Measurements from ENCODE around the gene PDE11A. TPM values are rescaled to one million over a fixed set of nuclear protein-coding genes. Genes with fewer than 3 reads are reported as not detected.

Gene PDE11A
- total and polyA plus RNA-seq, 2 of the 8 experiments (the other 6 are each of a cell fraction or from before 2014, with no cell fraction given) = 0.19 to 0.23 TPM

DNA sequence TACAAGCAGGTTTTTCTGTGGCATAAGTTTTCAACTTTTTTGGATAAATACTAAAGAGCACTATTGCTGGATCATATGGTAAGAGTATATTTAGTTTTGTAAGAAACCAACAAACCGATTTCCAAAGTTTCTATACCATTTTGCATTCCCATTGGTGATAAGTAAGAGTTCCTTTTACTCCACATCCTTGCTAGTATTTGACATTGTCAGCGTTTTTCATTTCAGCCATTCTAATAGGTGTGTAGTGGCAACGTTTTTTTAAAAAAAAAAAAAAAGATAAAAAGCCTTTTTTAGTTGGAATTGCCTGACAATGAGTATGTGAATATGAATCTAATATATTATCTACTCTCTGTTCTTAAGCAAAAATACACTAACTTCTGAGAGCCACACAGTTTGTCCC, 494.1 kb downstream of the PDE11A start:
- Histone ChIP-seq H3K56ac (replicated peaks; ENCODE audit: insufficient read length, low read depth, low read length) (no peak overlapping the region), H2BK20ac (ENCODE audit: low read length) (no peak overlapping the region), H3K36me3 (ENCODE audit: control insufficient read depth in 2 of 4, insufficient read depth in 4 of 4, low read length in 3 of 4) (no peaks in the 10 kb centered on the region), H3K4me3 (ENCODE audit: extremely low read depth in 1 of 4, insufficient read depth in 2 of 4, low read depth in 3 of 4, low read length in 4 of 4) (no peak overlapping the region), H3K4me1 (replicated peaks in 1 of 4; ENCODE audit: control insufficient read depth in 3 of 4, insufficient read depth in 4 of 4, low read length in 3 of 4) (no peaks in the 10 kb centered on the region), H2AK5ac (ENCODE audit: low read depth, low read length) (no peak overlapping the region), H3K79me1 (ENCODE audit: low read depth, low read length) (no peaks in the 10 kb centered on the region), H3K9me3 (ENCODE audit: insufficient read depth in 2 of 2, low read depth in 1 of 2, low read length in 1 of 2) (no peaks in the 10 kb centered on the region), H2BK120ac (replicated peaks; ENCODE audit: low read depth, low read length) (no peak overlapping the region), H3K9ac (replicated peaks in 1 of 4; ENCODE audit: extremely low read depth in 1 of 4, low read depth in 3 of 4, low read length in 3 of 4) (no peak overlapping the region), H3K18ac (ENCODE audit: extremely low read depth, low read length) (no peak overlapping the region), H3K23ac (ENCODE audit: insufficient read length) (no peak overlapping the region), H3K23me2 (ENCODE audit: low read depth, low read length) (no peaks in the 10 kb centered on the region; the same call in 1 of the 2 replicates), H3K79me2 (ENCODE audit: control insufficient read depth in 1 of 2, insufficient read depth in 2 of 2, low read length in 2 of 2) (no peaks in the 10 kb centered on the region), H4K91ac (replicated peaks; ENCODE audit: insufficient read length, low read length) (no peak overlapping the region), H2AFZ (ENCODE audit: low read length) (no peak overlapping the region), H4K5ac (ENCODE audit: insufficient read length, low read depth, low read length) (no peak overlapping the region), H3K4ac (replicated peaks; ENCODE audit: insufficient read length, low read depth, low read length) (no peak overlapping the region), H3K4me2 (ENCODE audit: insufficient read depth in 1 of 2, low read depth in 2 of 2, low read length in 2 of 2) (no peak overlapping the region), H2BK15ac (ENCODE audit: low read length) (no peak overlapping the region), H3K27me3 (replicated peaks in 1 of 4; ENCODE audit: control insufficient read depth in 3 of 4, extremely low read depth in 1 of 4, insufficient read depth in 3 of 4, low read length in 3 of 4) (no peaks in the 10 kb centered on the region), H2BK12ac (ENCODE audit: low read depth, low read length) (no peak overlapping the region), H4K8ac (ENCODE audit: extremely low read depth, insufficient read depth, low read length) (no peak overlapping the region), H4K20me1 (replicated peaks in 1 of 2; ENCODE audit: control insufficient read depth in 1 of 2, insufficient read depth in 2 of 2, low read length in 2 of 2) (no peaks in the 10 kb centered on the region), H3K14ac (ENCODE audit: insufficient read length) (no peak overlapping the region), H3K27ac (ENCODE audit: low read depth, low read length) (no peak overlapping the region), H2BK5ac (ENCODE audit: low read depth, low read length) (no peak overlapping the region)
- POLR2A ChIA-PET (ENCODE audit: partially characterized antibody) = no interaction called here
- CTCF ChIA-PET (ENCODE audit: partially characterized antibody) = interaction anchor here (1.0 to 1.7 kb wide), 2 partner anchors 10 to 14 kb away, joined by 3 to 4 read pairs; no protein-coding TSS in a partner anchor
- 91% methylated on average over 3 of the region's 3 CpGs; no CpG with 5 or more reads in 1 of the 2 experiments for WGBS, 2 experiments (ENCODE audit: extremely low coverage in 1 of 2, insufficient coverage in 1 of 2, insufficient read length in 1 of 2, insufficient replicate concordance in 2 of 2, low coverage in 1 of 2, low lambda C conversion rate in 2 of 2, missing lambda C conversion rate in 1 of 2)
- FAIRE-seq (no peak), DNase-seq (ENCODE audit: low read depth in 1 of 2, low spot score in 2 of 2) (no peak)
- TF ChIP-seq HDAC2 (IDR thresholded peaks at IDR 0.05; ENCODE audit: borderline replicate concordance in 1 of 2, low read depth in 2 of 2, low read length in 2 of 2) = no peak
- TF ChIP-seq E2F6 (IDR thresholded peaks at IDR 0.05) = no peak
- no peak for TF ChIP-seq PHF8 (conservative IDR thresholded peaks at IDR 0.05; ENCODE audit: low read depth, low read length)
- TF ChIP-seq EZH2 (IDR thresholded peaks at IDR 0.05; ENCODE audit: low read depth, low read length, severe bottlenecking) = no peak
- TF ChIP-seq KDM5A (IDR thresholded peaks at IDR 0.05; ENCODE audit: low read length) = no peak
- TF ChIP-seq ZNF274 (IDR thresholded peaks at IDR 0.05; ENCODE audit: borderline replicate concordance, extremely low read depth, low read length) = no peak
- TF ChIP-seq ASH2L (IDR thresholded peaks at IDR 0.05; ENCODE audit: low read length) = no peak
- no peak for TF ChIP-seq SRF (IDR thresholded peaks at IDR 0.05; ENCODE audit: low read depth, low read length)
- TF ChIP-seq POLR2AphosphoS5 (IDR thresholded peaks at IDR 0.05; ENCODE audit: low read depth, low read length) = no peak
- no peak for TF ChIP-seq MAFK (IDR thresholded peaks at IDR 0.05; ENCODE audit: low read depth, low read length)
- TF ChIP-seq, protein P1, sequence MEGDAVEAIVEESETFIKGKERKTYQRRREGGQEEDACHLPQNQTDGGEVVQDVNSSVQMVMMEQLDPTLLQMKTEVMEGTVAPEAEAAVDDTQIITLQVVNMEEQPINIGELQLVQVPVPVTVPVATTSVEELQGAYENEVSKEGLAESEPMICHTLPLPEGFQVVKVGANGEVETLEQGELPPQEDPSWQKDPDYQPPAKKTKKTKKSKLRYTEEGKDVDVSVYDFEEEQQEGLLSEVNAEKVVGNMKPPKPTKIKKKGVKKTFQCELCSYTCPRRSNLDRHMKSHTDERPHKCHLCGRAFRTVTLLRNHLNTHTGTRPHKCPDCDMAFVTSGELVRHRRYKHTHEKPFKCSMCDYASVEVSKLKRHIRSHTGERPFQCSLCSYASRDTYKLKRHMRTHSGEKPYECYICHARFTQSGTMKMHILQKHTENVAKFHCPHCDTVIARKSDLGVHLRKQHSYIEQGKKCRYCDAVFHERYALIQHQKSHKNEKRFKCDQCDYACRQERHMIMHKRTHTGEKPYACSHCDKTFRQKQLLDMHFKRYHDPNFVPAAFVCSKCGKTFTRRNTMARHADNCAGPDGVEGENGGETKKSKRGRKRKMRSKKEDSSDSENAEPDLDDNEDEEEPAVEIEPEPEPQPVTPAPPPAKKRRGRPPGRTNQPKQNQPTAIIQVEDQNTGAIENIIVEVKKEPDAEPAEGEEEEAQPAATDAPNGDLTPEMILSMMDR (IDR thresholded peaks at IDR 0.05; ENCODE audit: control extremely low read depth in 1 of 3, insufficient read depth in 1 of 3, low read depth in 1 of 3, low read length in 3 of 3) = no peak

Measured in H1 (cell line).